Stomach (tissue), 4 donors: ENCODE data around the gene GRIP1.

Source experiments
- CTCF ChIP-seq, 7 experiments: fragments of 450-650 bp in 4 of 7; fragments of 200-600 bp in 3 of 7; sonication (generic) in 3 of 7; IDR thresholded peaks; one replicate each; pipeline ENCODE4 v1.5.1; 2016 to 2019; ENCODE audit warnings: antibody characterized with exemption in 7 of 7, control low read depth in 2 of 7, mild to moderate bottlenecking in 1 of 7
- POLR2AphosphoS5 ChIP-seq, 3 donors: sonication (generic); formaldehyde crosslinking; IDR thresholded peaks; one replicate each; pipeline ENCODE4 v1.6.1; 2016; ENCODE audit warnings: antibody characterized with exemption in 3 of 3

- TF ChIP-seq CTCF (IDR thresholded peaks at IDR 0.05) = no peak
- no peak for TF ChIP-seq POLR2AphosphoS5 (IDR thresholded peaks at IDR 0.05)
Observed at GRCh38 chr12:66617991-66618390, 60.9 kb downstream of the GRIP1 start.
